Fibroblast of pulmonary artery (primary cell): ENCODE results near the gene ARHGAP19.
"Not testable (repeated sequence)": the region's sequence is repeated elsewhere in the genome, so short reads cannot be mapped to it uniquely, and the experiment has no call there.

Experiments used
- DNase-seq: peaks from one replicate; pipeline ENCODE4 v3.0.0-alpha.2; 2010; ENCODE audit warnings: low read depth
- H3K4me3 ChIP-seq: replicated peaks from 2 replicates; pipeline ENCODE4 v1.5.1; 2011; ENCODE audit warnings: low read depth, mild to moderate bottlenecking, control low read depth, low read length, moderate library complexity
- TF ChIP-seq, protein P1 (sequence below): IDR thresholded peaks from 2 replicates; pipeline ENCODE4 v1.5.1; 2011; ENCODE audit warnings: mild to moderate bottlenecking, control low read depth, low read length, inconsistent platforms; ENCODE audit errors: missing control alignments

Gene ARHGAP19

DNA sequence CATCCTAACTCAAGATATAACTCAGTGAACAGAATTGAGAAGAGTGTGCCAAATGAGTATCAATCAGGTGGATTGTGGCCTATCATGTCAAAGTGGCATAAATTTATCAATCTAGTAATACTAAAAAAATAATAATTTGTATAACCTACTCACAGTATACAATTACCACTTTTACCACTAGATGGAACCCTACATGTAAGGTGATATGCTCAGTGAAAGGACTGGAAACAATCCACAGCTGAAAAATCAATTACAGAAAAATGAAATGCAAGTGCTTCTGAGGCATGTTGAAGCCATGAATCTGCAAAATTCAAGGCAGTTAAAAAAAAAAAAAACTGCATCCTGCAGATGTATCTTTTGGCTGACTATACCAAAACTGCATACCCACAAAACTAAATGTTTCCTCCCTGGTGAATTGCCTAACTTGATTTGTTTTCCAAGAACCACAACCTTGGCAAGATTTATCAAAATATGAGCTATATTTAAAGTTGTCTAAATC lies 13.9 kb downstream of the ARHGAP19 start:
- TF ChIP-seq, protein P1, sequence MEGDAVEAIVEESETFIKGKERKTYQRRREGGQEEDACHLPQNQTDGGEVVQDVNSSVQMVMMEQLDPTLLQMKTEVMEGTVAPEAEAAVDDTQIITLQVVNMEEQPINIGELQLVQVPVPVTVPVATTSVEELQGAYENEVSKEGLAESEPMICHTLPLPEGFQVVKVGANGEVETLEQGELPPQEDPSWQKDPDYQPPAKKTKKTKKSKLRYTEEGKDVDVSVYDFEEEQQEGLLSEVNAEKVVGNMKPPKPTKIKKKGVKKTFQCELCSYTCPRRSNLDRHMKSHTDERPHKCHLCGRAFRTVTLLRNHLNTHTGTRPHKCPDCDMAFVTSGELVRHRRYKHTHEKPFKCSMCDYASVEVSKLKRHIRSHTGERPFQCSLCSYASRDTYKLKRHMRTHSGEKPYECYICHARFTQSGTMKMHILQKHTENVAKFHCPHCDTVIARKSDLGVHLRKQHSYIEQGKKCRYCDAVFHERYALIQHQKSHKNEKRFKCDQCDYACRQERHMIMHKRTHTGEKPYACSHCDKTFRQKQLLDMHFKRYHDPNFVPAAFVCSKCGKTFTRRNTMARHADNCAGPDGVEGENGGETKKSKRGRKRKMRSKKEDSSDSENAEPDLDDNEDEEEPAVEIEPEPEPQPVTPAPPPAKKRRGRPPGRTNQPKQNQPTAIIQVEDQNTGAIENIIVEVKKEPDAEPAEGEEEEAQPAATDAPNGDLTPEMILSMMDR: peak; percentile 58
- H3K4me3 ChIP-seq: no peak overlapping the region
- peak; percentile 94 for DNase-seq

DNA sequence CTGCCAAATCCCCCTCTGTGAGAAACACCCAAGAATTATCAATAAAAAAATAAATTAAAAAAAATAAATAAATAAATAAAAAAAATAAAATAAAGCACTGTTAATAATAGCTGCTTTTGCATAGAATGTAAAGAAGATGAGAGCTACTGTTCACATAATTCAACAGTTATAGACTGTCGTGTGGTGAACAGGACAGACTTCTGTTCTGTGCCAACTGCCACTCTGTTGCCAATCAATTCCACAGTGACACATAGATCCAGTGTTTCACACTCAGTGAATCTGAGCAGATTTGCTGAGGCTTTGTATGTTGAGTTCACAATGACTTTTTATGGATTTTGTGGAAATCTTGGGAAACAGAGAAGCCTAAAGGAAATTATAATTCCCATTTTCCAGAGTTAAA lies 14.9 kb downstream of the ARHGAP19 start:
- DNase-seq: no peak
- TF ChIP-seq, protein P1: no peak
- H3K4me3 ChIP-seq: no peak overlapping the region

DNA sequence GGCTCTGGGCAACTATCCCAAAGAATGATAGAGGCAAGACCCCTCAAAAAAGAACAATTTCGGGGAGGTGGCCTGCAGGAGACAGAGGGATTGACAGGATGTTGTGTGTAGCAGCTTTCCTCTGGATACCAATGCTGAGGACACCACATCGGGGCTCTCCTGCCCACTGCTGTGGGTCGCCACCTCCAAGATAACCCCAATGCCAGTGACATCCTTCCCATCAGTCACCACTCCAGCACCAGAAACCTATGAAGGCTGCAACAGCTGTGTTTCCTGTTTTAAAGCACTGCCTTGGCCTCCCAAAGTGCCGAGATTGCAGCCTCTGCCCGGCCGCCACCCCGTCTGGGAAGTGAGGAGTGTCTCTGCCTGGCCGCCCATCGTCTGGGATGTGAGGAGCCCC lies 17.6 kb downstream of the ARHGAP19 start:
- no peak for DNase-seq
- TF ChIP-seq, protein P1: no peak
- H3K4me3 ChIP-seq: no peak overlapping the region

DNA sequence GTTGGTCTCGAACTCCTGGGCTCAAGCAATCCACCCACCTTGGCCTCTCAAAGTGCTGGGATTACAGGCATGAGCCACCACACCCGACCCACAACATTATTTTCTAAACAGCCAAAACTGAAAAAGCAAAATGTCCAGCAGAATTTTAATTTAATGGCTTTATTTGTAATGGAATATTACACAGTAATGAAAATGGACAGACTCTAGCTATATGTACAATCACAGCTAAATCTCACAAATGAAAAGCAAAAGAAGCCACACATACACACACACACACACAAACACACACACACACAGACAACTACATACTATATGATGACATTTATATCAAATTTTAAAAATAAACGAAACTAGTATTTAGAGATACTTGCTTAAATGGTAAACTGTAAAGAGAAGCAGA lies 18.7 kb downstream of the ARHGAP19 start:
- TF ChIP-seq, protein P1: no peak
- no peak for DNase-seq
- no peak overlapping the region for H3K4me3 ChIP-seq

DNA sequence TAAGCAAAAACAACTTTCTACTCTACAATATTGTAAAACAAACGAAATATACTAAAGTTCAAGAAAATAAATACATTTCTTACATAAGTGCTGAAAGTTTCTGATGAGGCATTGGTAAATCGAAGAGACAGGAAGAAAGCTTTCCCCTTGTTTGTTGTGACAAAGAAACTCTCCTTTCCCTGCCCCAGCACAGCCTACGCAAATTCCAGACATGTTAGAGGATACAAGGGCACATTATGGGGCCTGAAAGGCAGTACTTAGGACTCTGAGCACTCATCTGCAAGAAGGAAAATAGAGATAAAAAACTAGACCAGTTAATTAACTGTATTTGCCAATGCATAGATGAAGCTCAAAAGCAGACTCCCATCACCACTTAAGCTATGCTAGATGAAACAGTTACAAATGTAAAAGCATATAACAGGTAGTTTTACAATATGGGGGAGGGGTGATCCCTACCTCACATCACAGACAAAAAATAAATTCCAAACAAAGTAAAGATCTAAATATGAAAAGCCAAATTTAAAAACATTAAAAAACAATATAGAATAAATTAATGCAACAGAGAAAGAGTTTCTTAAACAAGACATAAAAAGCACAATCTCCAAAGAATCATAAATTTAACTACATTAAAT lies 21.8 kb downstream of the ARHGAP19 start:
- H3K4me3 ChIP-seq: no peak overlapping the region
- TF ChIP-seq, protein P1: no peak
- DNase-seq: peak; percentile 72

DNA sequence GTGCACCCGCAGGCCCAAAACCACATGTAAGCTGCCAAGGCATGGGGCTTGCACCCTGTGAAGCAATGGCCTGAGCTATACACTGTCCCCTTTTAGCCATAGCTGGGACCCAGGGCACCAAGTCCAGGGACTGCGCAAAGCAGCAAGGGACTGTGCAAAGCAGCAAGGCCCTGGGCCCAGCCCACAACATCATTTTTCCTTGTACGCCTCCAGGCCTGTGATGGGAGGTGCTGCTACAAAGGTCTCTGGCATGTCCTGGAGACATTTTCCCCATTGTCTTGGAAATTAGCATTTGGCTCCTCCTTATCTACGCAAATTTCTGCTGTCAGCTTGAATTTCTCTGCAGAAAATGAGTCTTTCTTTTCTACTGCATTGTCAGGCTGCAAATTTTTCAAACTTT lies 24.8 kb downstream of the ARHGAP19 start:
- no peak overlapping the region for H3K4me3 ChIP-seq
- peak; percentile 31 for DNase-seq
- TF ChIP-seq, protein P1: no peak

DNA sequence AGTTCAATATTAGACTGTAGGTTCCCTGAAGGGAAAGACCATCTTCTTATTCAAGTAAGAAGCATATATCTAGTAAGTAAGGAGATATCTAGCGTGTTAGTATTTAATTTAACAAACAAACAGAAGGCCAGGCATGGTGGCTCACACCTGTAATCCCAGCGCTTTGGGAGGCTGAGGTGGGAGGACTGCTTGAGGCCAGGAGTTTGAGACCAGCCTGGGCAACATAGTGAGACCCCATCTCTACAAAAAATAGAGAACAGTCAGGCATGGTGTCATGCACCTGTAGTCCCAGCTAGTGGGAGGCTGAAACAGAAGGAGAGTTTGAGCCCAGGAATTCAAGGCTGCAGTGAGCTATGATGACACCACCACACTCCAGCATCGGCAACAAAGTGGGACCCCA lies 27.3 kb downstream of the ARHGAP19 start:
- H3K4me3 ChIP-seq, DNase-seq: not testable (repeated sequence)
